Dendritic cell treated with granulocyte-macrophage colony-stimulating factor and Interleukin-4, amounts not matched to agents 40 ng/mL and 50 ng/mL, for 4 days (primary cell): ENCODE measurements around the gene ZNF831.

ENCODE experiments used
- H3K27ac Mint-ChIP-seq: one replicate; pipeline ENCODE4 v1.8.0; 2022; ENCODE audit warnings: mild to moderate bottlenecking, mixed read lengths
- H3K27me3 Mint-ChIP-seq: one replicate; pipeline ENCODE4 v1.8.0; 2022; ENCODE audit warnings: mild to moderate bottlenecking, mixed read lengths
- H3K36me3 Mint-ChIP-seq: one replicate; pipeline ENCODE4 v1.8.0; 2022; ENCODE audit warnings: low read depth, mixed read lengths
- H3K4me1 Mint-ChIP-seq: one replicate; pipeline ENCODE4 v1.8.0; 2022; ENCODE audit warnings: low read depth, mixed read lengths
- H3K4me3 Mint-ChIP-seq: one replicate; pipeline ENCODE4 v1.8.0; 2022; ENCODE audit warnings: mild to moderate bottlenecking, moderate library complexity, mixed read lengths
- H3K9me3 Mint-ChIP-seq: one replicate; pipeline ENCODE4 v1.8.0; 2022; ENCODE audit warnings: mixed read lengths
- intact Hi-C: fragments of 100-400 bp; cut with micrococcal nuclease; formaldehyde crosslinking; loops from one replicate; pipeline ENCODE4 v1.15.0; 2022

The ZNF831 gene

GRCh38 chr20:59231124-59231804, 67.6 kb downstream of the ZNF831 start:
- intact Hi-C loops, result no loop called here
- H3K4me3 Mint-ChIP-seq, result no peak overlapping the region
- no peaks in the 10 kb centered on the region for H3K4me1 Mint-ChIP-seq
- peaks cover 12% of the 10 kb centered on the region for H3K27me3 Mint-ChIP-seq
- no peaks in the 10 kb centered on the region for H3K36me3 Mint-ChIP-seq
- H3K9me3 Mint-ChIP-seq, result peaks cover 10% of the 10 kb centered on the region
- H3K27ac Mint-ChIP-seq, result no peak overlapping the region

- no peaks in the 10 kb centered on the region for H3K4me1 Mint-ChIP-seq
- H3K27me3 Mint-ChIP-seq, result peaks cover 15% of the 10 kb centered on the region
- peaks cover 10% of the 10 kb centered on the region for H3K9me3 Mint-ChIP-seq
- intact Hi-C loops, result no loop called here
- no peaks in the 10 kb centered on the region for H3K36me3 Mint-ChIP-seq
- no peak overlapping the region for H3K4me3 Mint-ChIP-seq
- no peak overlapping the region for H3K27ac Mint-ChIP-seq
These were observed 69.0 kb downstream of the ZNF831 start for GRCh38 chr20:59232618-59233017.

DNA sequence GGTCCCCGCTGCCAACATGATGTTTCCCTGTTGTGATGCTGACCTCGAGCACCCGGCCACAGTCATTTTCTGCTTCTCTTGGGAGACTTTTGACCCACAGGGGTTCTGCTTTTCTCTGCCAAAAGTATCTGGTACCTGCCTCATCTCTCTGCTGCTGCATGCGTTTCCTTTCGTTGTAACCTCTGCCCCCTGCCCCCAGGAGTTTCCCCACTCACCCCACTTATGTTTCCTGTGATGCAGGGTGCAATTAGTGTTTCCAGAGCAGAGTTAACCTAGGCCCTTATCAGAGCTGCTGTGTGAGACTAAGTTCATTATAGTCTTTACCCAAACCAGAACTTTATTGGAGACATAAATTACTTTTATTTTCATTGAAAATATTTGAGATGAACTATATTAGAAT, 71.6 kb downstream of the ZNF831 start:
- H3K4me3 Mint-ChIP-seq, result no peak overlapping the region
- intact Hi-C loops, result no loop called here
- peaks cover 12% of the 10 kb centered on the region for H3K27me3 Mint-ChIP-seq
- no peak overlapping the region for H3K27ac Mint-ChIP-seq
- H3K4me1 Mint-ChIP-seq, result no peaks in the 10 kb centered on the region
- H3K36me3 Mint-ChIP-seq, result no peaks in the 10 kb centered on the region
- H3K9me3 Mint-ChIP-seq, result no peaks in the 10 kb centered on the region

DNA sequence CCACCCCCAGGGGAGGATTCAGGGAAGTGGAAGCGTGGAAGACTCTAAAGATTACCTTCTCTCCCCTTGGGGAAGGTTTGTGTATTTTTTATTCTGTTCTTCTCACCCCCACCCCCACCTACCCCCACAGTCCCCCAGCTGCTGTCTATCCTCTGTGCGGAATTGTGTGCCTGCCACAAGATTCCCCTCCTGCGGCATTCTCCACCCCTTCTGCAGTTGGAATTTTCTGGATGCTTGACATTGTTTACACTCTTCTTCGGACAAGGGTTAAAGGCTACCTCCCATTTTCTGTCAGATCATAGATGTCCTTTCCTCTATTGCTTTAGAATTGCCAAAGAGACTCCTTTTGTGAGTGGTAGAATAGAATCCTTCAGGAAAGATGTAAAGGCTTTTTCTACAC, 76.4 kb downstream of the ZNF831 start:
- intact Hi-C loops, result no loop called here
- no peaks in the 10 kb centered on the region for H3K9me3 Mint-ChIP-seq
- peaks cover 26% of the 10 kb centered on the region for H3K27me3 Mint-ChIP-seq
- H3K27ac Mint-ChIP-seq, result no peak overlapping the region
- H3K4me1 Mint-ChIP-seq, result peaks cover 5% of the 10 kb centered on the region
- no peak overlapping the region for H3K4me3 Mint-ChIP-seq
- H3K36me3 Mint-ChIP-seq, result no peaks in the 10 kb centered on the region

DNA sequence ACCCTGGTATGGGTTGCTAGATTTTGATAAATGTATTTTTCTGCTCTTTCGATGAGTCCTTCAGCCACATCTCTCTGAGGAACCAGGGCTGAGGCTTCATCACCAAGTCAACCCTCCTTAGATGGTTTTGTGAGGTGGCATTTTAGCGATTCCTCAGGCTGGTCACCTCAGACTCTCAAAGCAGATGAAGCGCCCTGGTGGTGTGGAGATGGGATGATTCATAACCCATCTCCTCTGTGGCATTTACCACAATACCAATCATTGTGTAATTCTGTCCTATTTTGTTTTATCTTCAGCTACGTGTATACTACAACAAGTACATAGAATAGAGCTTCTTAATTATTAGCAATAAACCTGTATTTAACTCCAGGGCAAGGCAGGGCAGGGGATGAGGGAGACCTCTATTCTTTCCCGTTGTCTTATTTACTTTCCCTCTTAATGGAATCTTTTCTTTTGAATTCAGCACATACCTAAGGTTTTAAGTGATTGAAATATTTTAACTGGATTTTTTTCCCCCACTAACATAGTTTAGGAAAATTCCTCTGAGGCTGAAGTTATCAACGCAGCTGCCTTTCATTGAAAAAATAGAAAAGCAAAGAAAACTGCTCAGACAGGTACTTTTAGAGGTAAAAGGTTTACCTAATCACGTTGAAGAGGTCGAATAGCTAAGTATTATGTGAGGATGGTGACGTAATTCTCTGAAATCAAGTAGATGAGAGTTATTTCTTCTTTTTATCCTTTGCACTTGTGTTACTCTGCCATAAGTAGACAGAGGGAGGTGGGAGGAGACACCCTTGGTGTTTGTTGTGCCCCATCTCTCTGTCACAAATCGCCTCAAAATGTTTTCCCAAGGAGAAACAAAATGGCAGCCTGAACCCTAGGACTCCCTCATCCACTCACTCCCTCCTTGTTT, 79.3 kb downstream of the ZNF831 start:
- Mint-ChIP-seq H3K27me3 (peaks cover 26% of the 10 kb centered on the region), H3K4me1 (peaks cover 7% of the 10 kb centered on the region), H3K36me3 (no peaks in the 10 kb centered on the region), H3K27ac (no peak overlapping the region), H3K4me3 (no peak overlapping the region), H3K9me3 (no peaks in the 10 kb centered on the region)
- intact Hi-C loops, result no loop called here

- no peak overlapping the region for H3K27ac Mint-ChIP-seq
- no peaks in the 10 kb centered on the region for H3K9me3 Mint-ChIP-seq
- H3K4me3 Mint-ChIP-seq, result no peak overlapping the region
- H3K4me1 Mint-ChIP-seq, result peaks cover 10% of the 10 kb centered on the region
- H3K27me3 Mint-ChIP-seq, result peaks cover 28% of the 10 kb centered on the region
- H3K36me3 Mint-ChIP-seq, result no peaks in the 10 kb centered on the region
- intact Hi-C loops, result no loop called here
These were observed 83.2 kb downstream of the ZNF831 start for GRCh38 chr20:59246691-59247400.

- H3K4me3 Mint-ChIP-seq, result no peak overlapping the region
- intact Hi-C loops, result no loop called here
- no peak overlapping the region for H3K27ac Mint-ChIP-seq
- H3K9me3 Mint-ChIP-seq, result no peaks in the 10 kb centered on the region
- H3K4me1 Mint-ChIP-seq, result peaks cover 8% of the 10 kb centered on the region
- no peaks in the 10 kb centered on the region for H3K36me3 Mint-ChIP-seq
- peaks cover 25% of the 10 kb centered on the region for H3K27me3 Mint-ChIP-seq
These were observed 84.4 kb downstream of the ZNF831 start for GRCh38 chr20:59247731-59248684.

GRCh38 chr20:59250293-59250692, 86.7 kb downstream of the ZNF831 start:
- no peak overlapping the region for H3K4me3 Mint-ChIP-seq
- peaks cover 19% of the 10 kb centered on the region for H3K4me1 Mint-ChIP-seq
- no peaks in the 10 kb centered on the region for H3K9me3 Mint-ChIP-seq
- intact Hi-C loops, result no loop called here
- no peak overlapping the region for H3K27ac Mint-ChIP-seq
- H3K36me3 Mint-ChIP-seq, result no peaks in the 10 kb centered on the region
- H3K27me3 Mint-ChIP-seq, result peaks cover 13% of the 10 kb centered on the region

DNA sequence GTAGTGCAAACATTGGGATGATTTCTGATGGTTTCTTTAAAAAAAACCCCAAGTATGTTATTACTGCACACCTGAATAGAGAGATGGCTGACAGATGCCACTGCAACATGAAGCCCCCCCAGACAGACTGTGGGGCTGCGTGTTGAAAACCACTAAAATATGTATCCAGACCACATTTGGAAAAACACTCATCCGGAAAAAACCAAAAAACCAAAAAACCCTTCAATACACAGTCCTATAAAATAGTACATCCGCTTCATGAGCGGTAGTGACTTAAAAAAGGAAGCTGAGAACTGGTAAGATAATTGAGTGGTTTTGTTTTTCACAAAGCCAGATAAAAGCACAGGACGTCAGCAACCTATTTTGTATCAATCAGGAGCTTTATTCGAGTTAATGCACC, 89.7 kb downstream of the ZNF831 start:
- Mint-ChIP-seq H3K27me3 (peaks cover 6% of the 10 kb centered on the region), H3K4me3 (no peak overlapping the region), H3K27ac (no peak overlapping the region), H3K9me3 (no peaks in the 10 kb centered on the region), H3K36me3 (no peaks in the 10 kb centered on the region), H3K4me1 (peaks cover 26% of the 10 kb centered on the region)
- intact Hi-C loops, result no loop called here

GRCh38 chr20:59253779-59254319, 90.2 kb downstream of the ZNF831 start:
- Mint-ChIP-seq H3K36me3 (no peaks in the 10 kb centered on the region), H3K27me3 (peaks cover 5% of the 10 kb centered on the region), H3K27ac (no peak overlapping the region), H3K9me3 (no peaks in the 10 kb centered on the region), H3K4me3 (no peak overlapping the region), H3K4me1 (peaks cover 28% of the 10 kb centered on the region)
- intact Hi-C loops, result no loop called here

DNA sequence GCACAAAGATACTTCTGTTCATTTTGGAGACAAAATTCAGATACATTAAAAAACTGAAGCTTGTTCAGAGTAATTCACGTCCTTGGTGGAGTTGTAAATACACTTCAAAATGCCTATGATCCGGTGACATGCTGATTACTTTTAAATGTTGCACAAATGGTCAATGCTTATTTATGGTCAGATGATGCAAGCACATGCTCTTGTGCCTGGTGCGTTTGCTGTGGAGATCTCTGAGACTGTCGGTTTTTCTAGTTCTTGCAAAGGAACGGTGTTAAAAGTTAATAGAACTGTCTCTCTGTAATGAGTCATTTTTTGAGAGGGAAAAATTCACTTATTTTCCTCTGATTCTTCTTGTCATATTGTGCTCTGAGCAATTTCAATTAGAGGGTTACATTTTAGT, 91.6 kb downstream of the ZNF831 start:
- Mint-ChIP-seq H3K4me3 (no peak overlapping the region), H3K27me3 (peaks cover 3% of the 10 kb centered on the region), H3K9me3 (no peaks in the 10 kb centered on the region), H3K4me1 (peaks cover 31% of the 10 kb centered on the region), H3K36me3 (no peaks in the 10 kb centered on the region), H3K27ac (no peak overlapping the region)
- intact Hi-C loops, result no loop called here

GRCh38 chr20:59258221-59258621, 94.6 kb downstream of the ZNF831 start:
- no peak overlapping the region for H3K27ac Mint-ChIP-seq
- H3K4me3 Mint-ChIP-seq, result no peak overlapping the region
- no peaks in the 10 kb centered on the region for H3K36me3 Mint-ChIP-seq
- H3K9me3 Mint-ChIP-seq, result no peaks in the 10 kb centered on the region
- peaks cover 37% of the 10 kb centered on the region for H3K4me1 Mint-ChIP-seq
- intact Hi-C loops, result no loop called here
- H3K27me3 Mint-ChIP-seq, result peaks cover 2% of the 10 kb centered on the region

DNA sequence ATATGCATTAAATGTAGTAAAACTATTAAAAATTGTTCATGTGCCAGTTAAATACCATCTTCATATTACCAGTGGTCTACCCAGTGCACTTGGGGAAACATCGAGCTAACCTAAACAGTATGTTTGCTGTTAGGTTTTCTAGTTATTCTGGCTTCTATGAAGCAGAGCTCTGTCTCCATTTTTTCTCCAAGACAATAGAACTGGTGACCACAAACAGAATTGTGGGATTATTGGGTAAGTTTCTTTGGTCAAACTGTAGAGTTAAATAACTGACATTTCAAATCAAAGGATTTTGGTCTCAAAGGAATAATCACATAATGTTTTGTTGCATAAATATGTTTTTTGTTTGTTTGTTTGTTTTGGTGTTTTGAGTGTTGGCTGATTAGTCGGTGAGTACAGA, 96.3 kb downstream of the ZNF831 start:
- peaks cover 28% of the 10 kb centered on the region for H3K4me1 Mint-ChIP-seq

More for the DNA sequence above, 96.3 kb downstream of the ZNF831 start:
- Mint-ChIP-seq H3K36me3 (no peaks in the 10 kb centered on the region), H3K4me3 (no peak overlapping the region), H3K27ac (no peak overlapping the region), H3K9me3 (no peaks in the 10 kb centered on the region), H3K27me3 (no peaks in the 10 kb centered on the region)
- intact Hi-C loops, result no loop called here
